GM23338 (cell line): Measurements from ENCODE around the gene CORT. TPM values are rescaled to one million over a fixed set of nuclear protein-coding genes. Genes with fewer than 3 reads are reported as not detected.

ENCODE experiments used
- ATAC-seq: fragments of 200-7000 bp; cut with Tn5 transposase; 3 replicates; pipeline ENCODE4 v1.9.1; 2020
- DNase-seq: peaks from one replicate; pipeline ENCODE4 v3.0.0-alpha.2; 2015; ENCODE audit warnings: low spot score
- H2AFZ ChIP-seq: fragments of 200-600 bp; sonication (generic); 2 replicates; pipeline ENCODE4 v1.8.0; 2016; ENCODE audit warnings: antibody characterized with exemption, mild to moderate bottlenecking, moderate library complexity
- H3F3A ChIP-seq: fragments of 200-600 bp; sonication (generic); replicated peaks from 2 replicates; pipeline ENCODE4 v1.8.0; 2017; ENCODE audit warnings: antibody characterized with exemption, mixed run types, low read depth
- H3K27ac ChIP-seq: fragments of 200-600 bp; sonication (generic); 2 replicates; pipeline ENCODE4 v1.6.1; 2016; ENCODE audit warnings: low read depth
- H3K27me3 ChIP-seq: fragments of 200-600 bp; sonication (generic); 2 replicates; pipeline ENCODE4 v1.8.0; 2016; ENCODE audit warnings: mild to moderate bottlenecking, mixed run types, moderate library complexity; ENCODE audit not compliant: insufficient read depth
- H3K36me3 ChIP-seq: fragments of 200-600 bp; sonication (generic); 2 replicates; pipeline ENCODE4 v1.8.0; 2016; ENCODE audit warnings: mild to moderate bottlenecking; ENCODE audit not compliant: insufficient read depth
- H3K4me1 ChIP-seq: fragments of 200-600 bp; sonication (generic); 2 replicates; pipeline ENCODE4 v1.8.0; 2016; ENCODE audit warnings: mild to moderate bottlenecking, moderate library complexity; ENCODE audit not compliant: insufficient read depth
- H3K4me2 ChIP-seq: fragments of 200-600 bp; sonication (generic); 2 replicates; pipeline ENCODE4 v1.7.1; 2017; ENCODE audit warnings: mixed run types
- H3K4me3 ChIP-seq: fragments of 200-600 bp; sonication (generic); 2 replicates; pipeline ENCODE4 v1.6.1; 2016; ENCODE audit warnings: mixed run types
- H3K79me2 ChIP-seq: fragments of 200-600 bp; sonication (generic); replicated peaks from 2 replicates; pipeline ENCODE4 v1.8.0; 2017; ENCODE audit warnings: mild to moderate bottlenecking; ENCODE audit not compliant: insufficient read depth
- H3K9me2 ChIP-seq: fragments of 200-600 bp; sonication (generic); 2 replicates; pipeline ENCODE4 v1.8.0; 2017; ENCODE audit not compliant: insufficient read depth
- H4K20me1 ChIP-seq: fragments of 200-600 bp; sonication (generic); replicated peaks from 2 replicates; pipeline ENCODE4 v1.8.0; 2017; ENCODE audit warnings: mild to moderate bottlenecking; ENCODE audit not compliant: insufficient read depth
- H3K27ac Mint-ChIP-seq: 2 replicates; pipeline ENCODE4 v1.8.0; 2020; ENCODE audit warnings: inconsistent platforms, mild to moderate bottlenecking, moderate library complexity, mixed read lengths
- H3K27me3 Mint-ChIP-seq: 3 replicates; pipeline ENCODE4 v1.8.0; 2022; ENCODE audit warnings: low read depth, mild to moderate bottlenecking, moderate library complexity, mixed read lengths, inconsistent platforms; ENCODE audit not compliant: insufficient read depth, poor library complexity
- H3K36me3 Mint-ChIP-seq: 3 replicates; pipeline ENCODE4 v1.8.0; 2021; ENCODE audit warnings: low read depth, mild to moderate bottlenecking, inconsistent platforms, moderate library complexity, mixed read lengths
- H3K4me1 Mint-ChIP-seq: 3 replicates; pipeline ENCODE4 v1.8.0; 2020; ENCODE audit warnings: mild to moderate bottlenecking, inconsistent platforms, mixed read lengths
- H3K4me3 Mint-ChIP-seq: 3 replicates; pipeline ENCODE4 v1.8.0; 2021; ENCODE audit warnings: moderate library complexity, mild to moderate bottlenecking, inconsistent platforms, mixed read lengths
- H3K9me3 Mint-ChIP-seq: 3 replicates; pipeline ENCODE4 v1.8.0; 2020; ENCODE audit warnings: moderate library complexity, mild to moderate bottlenecking, inconsistent platforms, mixed read lengths
- CREB1 ChIP-seq: fragments of 250-450 bp; sonication (Bioruptor Pico); IDR thresholded peaks from 2 replicates; pipeline ENCODE4 v1.5.0; 2020; ENCODE audit warnings: low read depth, mild to moderate bottlenecking, moderate library complexity
- JUNB ChIP-seq: IDR thresholded peaks from one replicate; pipeline ENCODE4 v1.6.1; 2016; ENCODE audit warnings: antibody characterized with exemption; ENCODE audit not compliant: unreplicated experiment
- NANOG ChIP-seq: IDR thresholded peaks from 2 replicates; pipeline ENCODE4 v1.6.1; 2016; ENCODE audit warnings: antibody characterized with exemption, borderline replicate concordance
- POLR2AphosphoS5 ChIP-seq: IDR thresholded peaks from 2 replicates; pipeline ENCODE4 v1.6.1; 2016; ENCODE audit warnings: antibody characterized with exemption, low read depth
- REST ChIP-seq: IDR thresholded peaks from one replicate; pipeline ENCODE4 v1.6.1; 2018; ENCODE audit warnings: antibody characterized with exemption; ENCODE audit not compliant: unreplicated experiment
- ZNF114 ChIP-seq: fragments of 250-450 bp; sonication (Bioruptor Pico); IDR thresholded peaks from 2 replicates; pipeline ENCODE4 v1.5.0; 2020; ENCODE audit warnings: mild to moderate bottlenecking, moderate library complexity
- ZNF331 ChIP-seq: fragments of 250-450 bp; sonication (Bioruptor Pico); IDR thresholded peaks from 2 replicates; pipeline ENCODE4 v1.5.0; 2020; ENCODE audit warnings: low read depth, mild to moderate bottlenecking, moderate library complexity
- polyA plus RNA-seq: library from polyadenylated mRNA; unstranded; fragments of >200 nt; fragmentation: Nextera tagmentation; extraction: Ambion mirVana; gene quantifications from 2 replicates; pipeline ENCODE4 v1.2.1, GENCODE V29; 2016
- total RNA-seq: library from RNA; depleted of rRNA; stranded (reverse); fragments of >200 nt; shearing (Covaris generic); gene quantifications from 2 replicates; pipeline ENCODE4 v1.2.3, GENCODE V29; 2014
- TF ChIP-seq, protein P1 (sequence below): IDR thresholded peaks from 2 replicates; pipeline ENCODE4 v1.6.1; 2016; ENCODE audit warnings: antibody characterized with exemption
- TF ChIP-seq, protein P2 (sequence below), 2 experiments: fragments of 200-600 bp in 1 of 2; sonication (generic) in 1 of 2; conservative IDR thresholded peaks; 2 replicates each; pipeline versions ENCODE4 v1.5.1 to v1.6.1; 2016 to 2017; ENCODE audit warnings: antibody characterized with exemption in 2 of 2, low read depth in 2 of 2, mild to moderate bottlenecking in 2 of 2, moderate library complexity in 1 of 2

CORT gene
- total and polyA plus RNA-seq, 2 experiments from 2014 or later, result 1.4 TPM; not detected in 1

DNA sequence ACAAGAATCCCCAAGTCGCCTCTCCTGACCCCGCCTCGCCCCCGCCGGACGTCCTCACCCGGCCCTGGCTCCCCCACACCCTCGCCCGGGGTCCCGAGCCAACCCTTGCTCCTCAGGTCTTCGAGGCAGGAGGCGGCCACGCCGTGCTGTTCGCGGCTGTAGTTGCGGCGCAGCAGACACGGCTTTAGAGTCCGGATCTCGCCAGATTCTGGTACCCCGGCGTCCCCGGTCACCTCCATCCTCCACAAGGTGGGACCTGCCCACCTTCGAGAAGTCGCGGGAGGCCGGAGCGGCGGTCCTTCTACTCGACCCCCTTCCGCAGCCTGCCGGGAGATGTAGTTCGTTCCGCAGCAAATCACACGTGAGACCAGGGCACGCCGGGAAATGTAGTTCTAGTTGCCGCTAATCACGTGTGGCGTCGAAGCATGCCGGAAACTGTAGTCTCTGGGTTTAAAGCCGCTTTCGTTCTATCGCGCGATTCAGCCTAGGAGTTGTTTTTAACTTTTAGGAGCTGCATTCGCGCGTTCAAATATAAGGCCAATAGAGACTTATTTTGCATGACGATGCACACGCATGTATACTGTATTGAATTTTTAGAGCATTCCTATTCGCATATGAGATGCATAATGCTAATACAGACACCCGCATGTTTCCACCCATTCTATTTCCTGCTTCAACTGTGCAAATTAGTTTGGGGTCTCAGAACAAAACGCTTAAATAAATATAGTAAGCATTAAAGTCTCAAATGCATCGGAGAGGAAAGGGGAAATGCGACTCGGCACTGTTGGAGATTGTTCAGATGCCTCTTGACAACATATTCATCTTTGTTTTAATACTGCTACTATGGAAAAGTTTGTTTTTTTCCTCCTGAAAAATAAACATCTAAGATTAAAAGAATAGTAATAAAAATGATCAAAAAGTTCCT is 22.7 kb downstream of the CORT start, which contains the start of gene DFFA:
Gene DFFA, minus strand, starts transcription at position 310 of the 925 bp plus-strand sequence. Its CDS starts 71 bp downstream, at position 239.
- TF ChIP-seq CREB1 (CRISPR knock-in tag) (peak; percentile 69), POLR2AphosphoS5 (peak; percentile 98), ZNF331 (CRISPR knock-in tag) (no peak), NANOG (no peak)
- TF ChIP-seq, protein P1, sequence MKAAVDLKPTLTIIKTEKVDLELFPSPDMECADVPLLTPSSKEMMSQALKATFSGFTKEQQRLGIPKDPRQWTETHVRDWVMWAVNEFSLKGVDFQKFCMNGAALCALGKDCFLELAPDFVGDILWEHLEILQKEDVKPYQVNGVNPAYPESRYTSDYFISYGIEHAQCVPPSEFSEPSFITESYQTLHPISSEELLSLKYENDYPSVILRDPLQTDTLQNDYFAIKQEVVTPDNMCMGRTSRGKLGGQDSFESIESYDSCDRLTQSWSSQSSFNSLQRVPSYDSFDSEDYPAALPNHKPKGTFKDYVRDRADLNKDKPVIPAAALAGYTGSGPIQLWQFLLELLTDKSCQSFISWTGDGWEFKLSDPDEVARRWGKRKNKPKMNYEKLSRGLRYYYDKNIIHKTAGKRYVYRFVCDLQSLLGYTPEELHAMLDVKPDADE, result peak; percentile 100
- TF ChIP-seq, protein P2, sequence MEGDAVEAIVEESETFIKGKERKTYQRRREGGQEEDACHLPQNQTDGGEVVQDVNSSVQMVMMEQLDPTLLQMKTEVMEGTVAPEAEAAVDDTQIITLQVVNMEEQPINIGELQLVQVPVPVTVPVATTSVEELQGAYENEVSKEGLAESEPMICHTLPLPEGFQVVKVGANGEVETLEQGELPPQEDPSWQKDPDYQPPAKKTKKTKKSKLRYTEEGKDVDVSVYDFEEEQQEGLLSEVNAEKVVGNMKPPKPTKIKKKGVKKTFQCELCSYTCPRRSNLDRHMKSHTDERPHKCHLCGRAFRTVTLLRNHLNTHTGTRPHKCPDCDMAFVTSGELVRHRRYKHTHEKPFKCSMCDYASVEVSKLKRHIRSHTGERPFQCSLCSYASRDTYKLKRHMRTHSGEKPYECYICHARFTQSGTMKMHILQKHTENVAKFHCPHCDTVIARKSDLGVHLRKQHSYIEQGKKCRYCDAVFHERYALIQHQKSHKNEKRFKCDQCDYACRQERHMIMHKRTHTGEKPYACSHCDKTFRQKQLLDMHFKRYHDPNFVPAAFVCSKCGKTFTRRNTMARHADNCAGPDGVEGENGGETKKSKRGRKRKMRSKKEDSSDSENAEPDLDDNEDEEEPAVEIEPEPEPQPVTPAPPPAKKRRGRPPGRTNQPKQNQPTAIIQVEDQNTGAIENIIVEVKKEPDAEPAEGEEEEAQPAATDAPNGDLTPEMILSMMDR (conservative IDR thresholded peaks at IDR 0.05; ENCODE audit: low read depth in 2 of 2), result peak in 1 of 2 experiments; percentile 8; a peak in 1 of 4 replicates
- H3K36me3 Mint-ChIP-seq, result peaks cover 31% of the 10 kb centered on the region
- H3K27me3 Mint-ChIP-seq, result peaks cover 11% of the 10 kb centered on the region
- no peaks in the 10 kb centered on the region for H3K9me3 Mint-ChIP-seq
- peak within 1 kb of the TSS; percentile 78 for H3K4me3 ChIP-seq
- peak within 1 kb of the TSS; percentile 89 for H2AFZ ChIP-seq
- peaks cover 35% of the 10 kb centered on the region for H4K20me1 ChIP-seq
- peak; percentile 85 for ATAC-seq
- peak within 1 kb of the TSS; percentile 79 for H3K4me2 ChIP-seq
- peaks cover 22% of the 10 kb centered on the region for H3K4me1 Mint-ChIP-seq
- peak; percentile 100 for DNase-seq
- H3K27me3 ChIP-seq, result no peaks in the 10 kb centered on the region
- H3K4me1 ChIP-seq, result peaks cover 20% of the 10 kb centered on the region
- H3K4me3 Mint-ChIP-seq, result peak within 1 kb of the TSS; percentile 97
- H3K9me2 ChIP-seq, result no peaks in the 10 kb centered on the region
- peaks cover 16% of the 10 kb centered on the region for H3K36me3 ChIP-seq
- peaks cover 62% of the 10 kb centered on the region for H3K79me2 ChIP-seq
- H3F3A ChIP-seq, result peaks cover 17% of the 10 kb centered on the region
- peak within 1 kb of the TSS; percentile 97 for H3K27ac Mint-ChIP-seq
- H3K27ac ChIP-seq, result peak within 1 kb of the TSS; percentile 27; the same call in 1 of the 2 replicates

GRCh38 chr1:10473145-10473765 is 23.4 kb downstream of the CORT start:
- Histone ChIP-seq H3K27me3 (no peaks in the 10 kb centered on the region), H3K27ac (no peak overlapping the region), H3K4me1 (peaks cover 20% of the 10 kb centered on the region), H2AFZ (peak overlapping the region; percentile 89), H3K79me2 (peaks cover 67% of the 10 kb centered on the region), H4K20me1 (peaks cover 30% of the 10 kb centered on the region), H3K4me3 (peak overlapping the region; percentile 78), H3K9me2 (no peaks in the 10 kb centered on the region), H3K36me3 (peaks cover 9% of the 10 kb centered on the region), H3K4me2 (peak overlapping the region; percentile 79), H3F3A (peaks cover 17% of the 10 kb centered on the region)
- Mint-ChIP-seq H3K36me3 (peaks cover 24% of the 10 kb centered on the region), H3K27ac (peak overlapping the region; percentile 72; the same call in 1 of the 2 replicates), H3K4me3 (peak overlapping the region; percentile 97), H3K27me3 (peaks cover 11% of the 10 kb centered on the region), H3K4me1 (peaks cover 22% of the 10 kb centered on the region), H3K9me3 (no peaks in the 10 kb centered on the region)
- ATAC-seq (no peak), DNase-seq (no peak)
- TF ChIP-seq REST, result no peak
- no peak for TF ChIP-seq JUNB
- no peak for TF ChIP-seq ZNF331 (CRISPR knock-in tag)
- no peak for TF ChIP-seq ZNF114 (CRISPR knock-in tag)
- TF ChIP-seq, protein P1, result no peak
- no peak for TF ChIP-seq POLR2AphosphoS5
